Measurements from ENCODE around the gene TANK. TPM values are rescaled to one million over a fixed set of nuclear protein-coding genes. Genes with fewer than 3 reads are reported as not detected.

The TANK gene
- total RNA-seq, 3 donors from 2014 or later (not counting 1 experiment from before 2014, with no cell fraction given): 68.9 to 121 (median 76.1) TPM

- no peaks in the 10 kb centered on the region for H3K9me3 Mint-ChIP-seq
- 33% methylated on average over 2 of the region's 2 CpGs for WGBS (ENCODE audit: insufficient coverage)
- H3K4me1 ChIP-seq (ENCODE audit: control insufficient read depth, insufficient read depth, low read length): peaks cover 13% of the 10 kb centered on the region
- no peaks in the 10 kb centered on the region for H3K9me3 ChIP-seq (ENCODE audit: control insufficient read depth, insufficient read depth, low read length)
- no peak for TF ChIP-seq CTCF (IDR thresholded peaks at IDR 0.05)
- peak in 2 of 3 donors; percentile 20 to 53 for ATAC-seq
- H3K4me3 Mint-ChIP-seq: peak overlapping the region; percentile 58
- H3K27ac Mint-ChIP-seq: peak overlapping the region in 1 of 2 donors; percentile 58
- H3K27me3 ChIP-seq (ENCODE audit: control insufficient read depth, insufficient read depth, low read length): no peaks in the 10 kb centered on the region
- no peak overlapping the region for H3K4me3 ChIP-seq (ENCODE audit: low read length)
- H3K36me3 ChIP-seq (ENCODE audit: control insufficient read depth, insufficient read depth, low read length): no peaks in the 10 kb centered on the region
- peaks cover 42 to 69% of the 10 kb centered on the region in 2 donors for H3K4me1 Mint-ChIP-seq
- no peaks in the 10 kb centered on the region for H3K36me3 Mint-ChIP-seq
- intact Hi-C loops (cut with micrococcal nuclease): no loop called here
- no peaks in the 10 kb centered on the region for H3K27me3 Mint-ChIP-seq (ENCODE audit: low read depth in 2 of 2)
- DNase-seq: peak in 1 of 2 donors; percentile 40
- H3K27ac ChIP-seq (ENCODE audit: low read length): no peak overlapping the region
Measured at GRCh38 chr2:161141033-161141432, 19.2 kb upstream of the TANK start.

- Histone ChIP-seq H3K4me1 (ENCODE audit: control insufficient read depth, insufficient read depth, low read length) (peaks cover 6% of the 10 kb centered on the region), H3K4me3 (ENCODE audit: low read length) (no peak overlapping the region), H3K9me3 (ENCODE audit: control insufficient read depth, insufficient read depth, low read length) (peaks cover 5% of the 10 kb centered on the region), H3K36me3 (ENCODE audit: control insufficient read depth, insufficient read depth, low read length) (peaks cover 2% of the 10 kb centered on the region), H3K27me3 (ENCODE audit: control insufficient read depth, insufficient read depth, low read length) (no peaks in the 10 kb centered on the region), H3K27ac (ENCODE audit: low read length) (no peak overlapping the region)
- DNase-seq (no peak), ATAC-seq (no peak)
- Mint-ChIP-seq H3K27me3 (ENCODE audit: low read depth in 2 of 2) (no peaks in the 10 kb centered on the region), H3K9me3 (peaks cover 2 to 9% of the 10 kb centered on the region in 2 donors), H3K4me1 (peaks cover 25 to 37% of the 10 kb centered on the region in 2 donors), H3K36me3 (peaks cover 28% of the 10 kb centered on the region), H3K27ac (no peak overlapping the region), H3K4me3 (no peak overlapping the region)
- intact Hi-C loops (cut with micrococcal nuclease): no loop called here
- no peak for TF ChIP-seq CTCF (IDR thresholded peaks at IDR 0.05)
Measured at GRCh38 chr2:161146209-161146775, 13.9 kb upstream of the TANK start.

- intact Hi-C loops (cut with micrococcal nuclease): no loop called here
- H3K4me1 Mint-ChIP-seq: peaks cover 22 to 31% of the 10 kb centered on the region in 2 donors
- H3K27me3 Mint-ChIP-seq (ENCODE audit: low read depth in 2 of 2): no peaks in the 10 kb centered on the region
- DNase-seq (no peak), ATAC-seq (no peak)
- no peak overlapping the region for H3K27ac Mint-ChIP-seq
- Histone ChIP-seq H3K9me3 (ENCODE audit: control insufficient read depth, insufficient read depth, low read length) (peaks cover 5% of the 10 kb centered on the region), H3K27me3 (ENCODE audit: control insufficient read depth, insufficient read depth, low read length) (no peaks in the 10 kb centered on the region), H3K36me3 (ENCODE audit: control insufficient read depth, insufficient read depth, low read length) (peaks cover 2% of the 10 kb centered on the region), H3K4me1 (ENCODE audit: control insufficient read depth, insufficient read depth, low read length) (peaks cover 5% of the 10 kb centered on the region), H3K27ac (ENCODE audit: low read length) (no peak overlapping the region), H3K4me3 (ENCODE audit: low read length) (no peak overlapping the region)
- no peak overlapping the region for H3K4me3 Mint-ChIP-seq
- H3K36me3 Mint-ChIP-seq: peaks cover 35% of the 10 kb centered on the region
- TF ChIP-seq CTCF (IDR thresholded peaks at IDR 0.05): no peak
- H3K9me3 Mint-ChIP-seq: peaks cover 6 to 14% of the 10 kb centered on the region in 2 donors
- 95% methylated on average over 2 of the region's 3 CpGs for WGBS (ENCODE audit: insufficient coverage)
Measured at GRCh38 chr2:161146996-161147395, 13.2 kb upstream of the TANK start.

- no peaks in the 10 kb centered on the region for H3K27me3 Mint-ChIP-seq (ENCODE audit: low read depth in 2 of 2)
Measured at GRCh38 chr2:161147856-161148255, 12.4 kb upstream of the TANK start.

More at GRCh38 chr2:161147856-161148255, 12.4 kb upstream of the TANK start:
- H3K36me3 ChIP-seq (ENCODE audit: control insufficient read depth, insufficient read depth, low read length): peaks cover 2% of the 10 kb centered on the region
- ATAC-seq: no peak
- H3K27ac ChIP-seq (ENCODE audit: low read length): no peak overlapping the region
- intact Hi-C loops (cut with micrococcal nuclease): no loop called here
- WGBS (ENCODE audit: insufficient coverage): no CpG with 5 or more reads among the region's 1 CpG
- peaks cover 5% of the 10 kb centered on the region for H3K9me3 ChIP-seq (ENCODE audit: control insufficient read depth, insufficient read depth, low read length)
- Mint-ChIP-seq H3K9me3 (peaks cover 9 to 14% of the 10 kb centered on the region in 2 donors), H3K36me3 (peaks cover 44% of the 10 kb centered on the region), H3K4me3 (no peak overlapping the region), H3K27ac (no peak overlapping the region), H3K4me1 (peaks cover 22 to 23% of the 10 kb centered on the region in 2 donors)
- TF ChIP-seq CTCF (IDR thresholded peaks at IDR 0.05): no peak
- H3K4me1 ChIP-seq (ENCODE audit: control insufficient read depth, insufficient read depth, low read length): peaks cover 5% of the 10 kb centered on the region
- H3K4me3 ChIP-seq (ENCODE audit: low read length): no peak overlapping the region
- no peaks in the 10 kb centered on the region for H3K27me3 ChIP-seq (ENCODE audit: control insufficient read depth, insufficient read depth, low read length)
- no peak for DNase-seq
